Right renal pelvis (tissue), 4 donors: ENCODE measurements around the gene OFD1. TPM values are rescaled to one million over a fixed set of nuclear protein-coding genes. Genes with fewer than 3 reads are reported as not detected.

ENCODE experiments used
- DNase-seq, 4 donors: peaks; one replicate each; pipeline ENCODE4 v3.0.0-alpha.2; 2013; ENCODE audit warnings: low read depth in 4 of 4, low spot score in 3 of 4, missing footprints in 1 of 4
- polyA plus RNA-seq, 4 donors: library from polyadenylated mRNA; unstranded; fragments of 120-200 nt; gene quantifications; one replicate each; pipeline ENCODE4 v1.2.1, GENCODE V29; 2013; ENCODE audit not compliant: insufficient read length in 4 of 4

Gene OFD1
- polyA plus RNA-seq, 4 donors, result 32.2 to 40.5 (median 34.8) TPM

- no peak for DNase-seq
These were observed 15.7 kb downstream of the OFD1 start for GRCh38 chrX:13750204-13750603.

- DNase-seq, result no peak
These were observed 16.3 kb downstream of the OFD1 start for GRCh38 chrX:13750812-13751211.

- DNase-seq, result no peak
These were observed 17.6 kb downstream of the OFD1 start for GRCh38 chrX:13752141-13752540.

- no peak for DNase-seq
These were observed 18.1 kb downstream of the OFD1 start for GRCh38 chrX:13752646-13753045.

- no peak for DNase-seq
These were observed 20.2 kb downstream of the OFD1 start for GRCh38 chrX:13754765-13755164.

- no peak for DNase-seq
These were observed 20.7 kb downstream of the OFD1 start for GRCh38 chrX:13755254-13755653.

- no peak for DNase-seq
These were observed 21.8 kb downstream of the OFD1 start for GRCh38 chrX:13756381-13756780.

GRCh38 chrX:13759152-13759718 lies 24.7 kb downstream of the OFD1 start:
- DNase-seq, result no peak

- no peak for DNase-seq
These were observed 25.9 kb downstream of the OFD1 start for GRCh38 chrX:13760426-13760825.

GRCh38 chrX:13761606-13762414 lies 27.3 kb downstream of the OFD1 start:
- DNase-seq, result no peak

GRCh38 chrX:13763489-13763888 lies 28.9 kb downstream of the OFD1 start:
- DNase-seq, result no peak

GRCh38 chrX:13764281-13764680 lies 29.7 kb downstream of the OFD1 start:
- DNase-seq, result no peak

GRCh38 chrX:13764765-13765164 lies 30.2 kb downstream of the OFD1 start:
- DNase-seq, result no peak

GRCh38 chrX:13768939-13769338 lies 34.4 kb downstream of the OFD1 start:
- no peak for DNase-seq

- no peak for DNase-seq
These were observed 35.5 kb downstream of the OFD1 start for GRCh38 chrX:13770013-13770535.

GRCh38 chrX:13774696-13775095 lies 40.1 kb downstream of the OFD1 start:
- DNase-seq, result no peak

- DNase-seq, result no peak
These were observed 41.3 kb downstream of the OFD1 start for GRCh38 chrX:13775837-13776236.

GRCh38 chrX:13776387-13776786 lies 41.8 kb downstream of the OFD1 start:
- no peak for DNase-seq

- DNase-seq, result no peak
These were observed 44.4 kb downstream of the OFD1 start for GRCh38 chrX:13778916-13779315.

- DNase-seq, result no peak
These were observed 46.4 kb downstream of the OFD1 start for GRCh38 chrX:13780868-13781427.

GRCh38 chrX:13786048-13786447 lies 51.5 kb downstream of the OFD1 start:
- DNase-seq, result no peak
